Stimulated activated naive B cell treated with anti-CD40 and anti-IgM and Interleukin-4, amounts not matched to agents 10 μg/mL and 1 μg/mL and 100 μg/mL, for 72 hours (primary cell): ENCODE measurements around the gene CREBZF.

ENCODE experiments used
- ATAC-seq, 2 donors: fragments of 150-1000 bp; cut with Tn5 transposase; replicated peaks; 2 replicates each; pipeline ENCODE4 v1.10.0; 2021; ENCODE audit warnings: moderate library complexity in 1 of 2
- DNase-seq: peaks from one replicate; pipeline ENCODE4 v3.0.0; 2021
- H3K27ac Mint-ChIP-seq: one replicate; pipeline ENCODE4 v1.8.0; 2022; ENCODE audit warnings: mild to moderate bottlenecking, mixed read lengths
- H3K27me3 Mint-ChIP-seq, 2 donors: one replicate each; pipeline ENCODE4 v1.8.0; 2022; ENCODE audit warnings: mixed read lengths in 2 of 2
- H3K36me3 Mint-ChIP-seq, 2 donors: one replicate each; pipeline ENCODE4 v1.8.0; 2022; ENCODE audit warnings: mixed read lengths in 2 of 2, mild to moderate bottlenecking in 1 of 2
- H3K4me1 Mint-ChIP-seq, 2 donors: one replicate each; pipeline ENCODE4 v1.8.0; 2022; ENCODE audit warnings: mixed read lengths in 2 of 2, mild to moderate bottlenecking in 1 of 2
- H3K4me3 Mint-ChIP-seq, 2 donors: one replicate each; pipeline ENCODE4 v1.8.0; 2022; ENCODE audit warnings: mild to moderate bottlenecking in 2 of 2, mixed read lengths in 2 of 2, moderate library complexity in 1 of 2
- H3K9me3 Mint-ChIP-seq, 2 donors: one replicate each; pipeline ENCODE4 v1.8.0; 2022; ENCODE audit warnings: mixed read lengths in 2 of 2, mild to moderate bottlenecking in 1 of 2

Gene CREBZF

GRCh38 chr11:85664615-85665481 is at the start of gene CREBZF:
CREBZF (minus strand) TSS chr11:85665129; CDS start chr11:85664875, 254 bp downstream.
- DNase-seq (peak; percentile 94), ATAC-seq (peak; percentile 90 to 92)
- Mint-ChIP-seq H3K36me3 (peaks cover 22 to 29% of the 10 kb centered on the region in 2 donors), H3K27me3 (no peaks in the 10 kb centered on the region), H3K4me3 (peak within 1 kb of the TSS; percentile 100), H3K27ac (peak within 1 kb of the TSS; percentile 98), H3K9me3 (no peaks in the 10 kb centered on the region), H3K4me1 (peaks cover 15 to 35% of the 10 kb centered on the region in 2 donors)

GRCh38 chr11:85712953-85713352 is 48.0 kb upstream of the CREBZF start:
- Mint-ChIP-seq H3K36me3 (no peaks in the 10 kb centered on the region), H3K4me1 (no peaks in the 10 kb centered on the region), H3K27me3 (peaks cover 0 to 5% of the 10 kb centered on the region in 2 donors), H3K9me3 (no peaks in the 10 kb centered on the region), H3K4me3 (no peak overlapping the region), H3K27ac (no peak overlapping the region)
- DNase-seq (no peak), ATAC-seq (no peak)

GRCh38 chr11:85710917-85711316 is 46.0 kb upstream of the CREBZF start:
- H3K36me3 Mint-ChIP-seq, result no peaks in the 10 kb centered on the region
- no peaks in the 10 kb centered on the region for H3K9me3 Mint-ChIP-seq
- no peaks in the 10 kb centered on the region for H3K4me1 Mint-ChIP-seq
- no peak overlapping the region for H3K27ac Mint-ChIP-seq
- no peak overlapping the region for H3K4me3 Mint-ChIP-seq
- DNase-seq (no peak), ATAC-seq (no peak)
- H3K27me3 Mint-ChIP-seq, result peaks cover 0 to 5% of the 10 kb centered on the region in 2 donors

GRCh38 chr11:85709941-85710702 is 45.2 kb upstream of the CREBZF start:
- Mint-ChIP-seq H3K4me3 (no peak overlapping the region), H3K27me3 (peaks cover 0 to 5% of the 10 kb centered on the region in 2 donors), H3K27ac (no peak overlapping the region), H3K36me3 (no peaks in the 10 kb centered on the region), H3K9me3 (no peaks in the 10 kb centered on the region), H3K4me1 (no peaks in the 10 kb centered on the region)
- ATAC-seq (no peak), DNase-seq (no peak)

GRCh38 chr11:85705800-85706199 is 40.9 kb upstream of the CREBZF start:
- Mint-ChIP-seq H3K27me3 (peaks cover 5 to 6% of the 10 kb centered on the region in 2 donors), H3K4me3 (no peak overlapping the region), H3K9me3 (no peaks in the 10 kb centered on the region), H3K36me3 (no peaks in the 10 kb centered on the region), H3K4me1 (no peaks in the 10 kb centered on the region), H3K27ac (no peak overlapping the region)
- no peak for DNase-seq
- ATAC-seq, result no peak

GRCh38 chr11:85704967-85705366 is 40.0 kb upstream of the CREBZF start:
- H3K4me1 Mint-ChIP-seq, result peaks cover 1 to 6% of the 10 kb centered on the region in 2 donors
- H3K4me3 Mint-ChIP-seq, result no peak overlapping the region
- no peak overlapping the region for H3K27ac Mint-ChIP-seq
- DNase-seq (no peak), ATAC-seq (no peak)
- peaks cover 5 to 6% of the 10 kb centered on the region in 2 donors for H3K27me3 Mint-ChIP-seq
- H3K9me3 Mint-ChIP-seq, result no peaks in the 10 kb centered on the region
- H3K36me3 Mint-ChIP-seq, result no peaks in the 10 kb centered on the region

- no peak for DNase-seq
- H3K27me3 Mint-ChIP-seq, result peaks cover 0 to 6% of the 10 kb centered on the region in 2 donors
- ATAC-seq, result peak; percentile 45 to 48
- H3K36me3 Mint-ChIP-seq, result no peaks in the 10 kb centered on the region
- peak overlapping the region in 1 of 2 donors; percentile 30 for H3K4me3 Mint-ChIP-seq
- no peaks in the 10 kb centered on the region for H3K9me3 Mint-ChIP-seq
- no peak overlapping the region for H3K27ac Mint-ChIP-seq
- H3K4me1 Mint-ChIP-seq, result peaks cover 7 to 12% of the 10 kb centered on the region in 2 donors
Measured at GRCh38 chr11:85699957-85700741, 35.2 kb upstream of the CREBZF start.

GRCh38 chr11:85698195-85698594 is 33.3 kb upstream of the CREBZF start:
- DNase-seq, result no peak
- Mint-ChIP-seq H3K27me3 (peaks cover 0 to under 1% of the 10 kb centered on the region in 2 donors), H3K9me3 (no peaks in the 10 kb centered on the region), H3K36me3 (no peaks in the 10 kb centered on the region), H3K4me1 (peaks cover 7 to 12% of the 10 kb centered on the region in 2 donors), H3K4me3 (no peak overlapping the region), H3K27ac (no peak overlapping the region)
- ATAC-seq, result no peak

- no peak overlapping the region for H3K27ac Mint-ChIP-seq
- peaks cover 7 to 12% of the 10 kb centered on the region in 2 donors for H3K4me1 Mint-ChIP-seq
- H3K9me3 Mint-ChIP-seq, result no peaks in the 10 kb centered on the region
- H3K27me3 Mint-ChIP-seq, result no peaks in the 10 kb centered on the region
- no peaks in the 10 kb centered on the region for H3K36me3 Mint-ChIP-seq
- DNase-seq, result no peak
- no peak overlapping the region for H3K4me3 Mint-ChIP-seq
- ATAC-seq, result peak in 1 of 2 donors; percentile 47
Measured at GRCh38 chr11:85697747-85698146, 32.8 kb upstream of the CREBZF start.

GRCh38 chr11:85695546-85695945 is 30.6 kb upstream of the CREBZF start:
- H3K27ac Mint-ChIP-seq, result no peak overlapping the region
- no peaks in the 10 kb centered on the region for H3K36me3 Mint-ChIP-seq
- no peak overlapping the region for H3K4me3 Mint-ChIP-seq
- ATAC-seq, result no peak
- H3K4me1 Mint-ChIP-seq, result peaks cover 7 to 12% of the 10 kb centered on the region in 2 donors
- H3K27me3 Mint-ChIP-seq, result no peaks in the 10 kb centered on the region
- no peak for DNase-seq
- no peaks in the 10 kb centered on the region for H3K9me3 Mint-ChIP-seq

GRCh38 chr11:85694385-85694980 is 29.6 kb upstream of the CREBZF start:
- Mint-ChIP-seq H3K27me3 (peaks cover 0 to 4% of the 10 kb centered on the region in 2 donors), H3K9me3 (no peaks in the 10 kb centered on the region), H3K27ac (no peak overlapping the region), H3K4me1 (peaks cover under 1 to 1% of the 10 kb centered on the region in 2 donors), H3K36me3 (no peaks in the 10 kb centered on the region), H3K4me3 (no peak overlapping the region)
- DNase-seq, result no peak
- no peak for ATAC-seq

- no peak within 1 kb of the TSS for H3K4me3 Mint-ChIP-seq
- DNase-seq, result no peak
- no peak within 1 kb of the TSS for H3K27ac Mint-ChIP-seq
- H3K36me3 Mint-ChIP-seq, result peaks cover 0 to 5% of the 10 kb centered on the region in 2 donors
- no peaks in the 10 kb centered on the region for H3K9me3 Mint-ChIP-seq
- H3K27me3 Mint-ChIP-seq, result peaks cover 0 to 4% of the 10 kb centered on the region in 2 donors
- H3K4me1 Mint-ChIP-seq, result peaks cover 6% of the 10 kb centered on the region in 2 donors
- no peak for ATAC-seq
Measured at GRCh38 chr11:85685820-85686459, 21.0 kb upstream of the CREBZF start, which contains the start of gene CCDC89. CCDC89 (minus strand) TSS chr11:85686195; CDS start chr11:85686130, 65 bp downstream.

GRCh38 chr11:85685125-85685819 is 20.3 kb upstream of the CREBZF start:
- H3K27ac Mint-ChIP-seq, result no peak overlapping the region
- no peak for DNase-seq

More at GRCh38 chr11:85685125-85685819, 20.3 kb upstream of the CREBZF start:
- Mint-ChIP-seq H3K27me3 (peaks cover 0 to 4% of the 10 kb centered on the region in 2 donors), H3K36me3 (peaks cover 0 to 5% of the 10 kb centered on the region in 2 donors), H3K4me1 (peaks cover 6% of the 10 kb centered on the region in 2 donors), H3K4me3 (no peak overlapping the region), H3K9me3 (no peaks in the 10 kb centered on the region)
- no peak for ATAC-seq
